ENCODE measurements around the gene ZNF260.

GRCh38 chr19:36514012-36514612, 14.0 kb downstream of the ZNF260 start:
- TF ChIP-seq POLR2A (IDR thresholded peaks at IDR 0.05; ENCODE audit: insufficient read depth in 1 of 2, low read depth in 2 of 2, low read length in 2 of 2) (no peak), ATF7 (IDR thresholded peaks at IDR 0.05) (no peak), ATF7 (CRISPR knock-in tag; IDR thresholded peaks at IDR 0.05) (no peak), ZNF597 (CRISPR knock-in tag; IDR thresholded peaks at IDR 0.05) (no peak)

All from HepG2 (cell line).